Liver (tissue), 9 donors: ENCODE results near the gene RSBN1L. TPM values are rescaled to one million over a fixed set of nuclear protein-coding genes. Genes with fewer than 3 reads are reported as not detected.
A peak's percentile ranks its signal among the peaks of the same experiment; 100 is the strongest.

ENCODE experiments used
- DNase-seq: peaks from one replicate; pipeline ENCODE4 v3.0.0-alpha.2; 2017; ENCODE audit warnings: low spot score
- H3K27ac ChIP-seq, 2 donors: one replicate each; pipeline ENCODE4 v1.7.0; 2013; ENCODE audit warnings: inconsistent platforms in 2 of 2, low read length in 2 of 2, control low read depth in 1 of 2, low read depth in 1 of 2, mild to moderate bottlenecking in 1 of 2
- H3K27me3 ChIP-seq, 4 donors: one replicate each; pipeline versions ENCODE4 v1.6.1 to v1.7.0; 2013; ENCODE audit warnings: low read length in 3 of 4, inconsistent platforms in 1 of 4, mild to moderate bottlenecking in 1 of 4, moderate library complexity in 1 of 4; ENCODE audit not compliant: control insufficient read depth in 4 of 4, insufficient read depth in 4 of 4
- H3K36me3 ChIP-seq, 4 donors: one replicate each; pipeline versions ENCODE4 v1.6.1 to v1.7.0; 2013; ENCODE audit warnings: low read length in 3 of 4, mild to moderate bottlenecking in 3 of 4, low read depth in 1 of 4, moderate library complexity in 1 of 4; ENCODE audit not compliant: control insufficient read depth in 4 of 4, insufficient read depth in 3 of 4
- H3K4me1 ChIP-seq, 4 donors: one replicate each; pipeline versions ENCODE4 v1.6.1 to v1.7.0; 2013; ENCODE audit warnings: low read length in 3 of 4, mild to moderate bottlenecking in 3 of 4, moderate library complexity in 1 of 4; ENCODE audit not compliant: control insufficient read depth in 4 of 4, insufficient read depth in 4 of 4
- H3K4me3 ChIP-seq, 3 donors: one replicate each; pipeline versions ENCODE4 v1.6.1 to v1.7.0; 2013; ENCODE audit warnings: low read length in 3 of 3, control low read depth in 1 of 3, low read depth in 1 of 3, mild to moderate bottlenecking in 1 of 3
- H3K9ac ChIP-seq, 2 donors: one replicate each; pipeline ENCODE4 v1.7.0; 2013; ENCODE audit warnings: low read length in 2 of 2, mild to moderate bottlenecking in 2 of 2, moderate library complexity in 2 of 2, control low read depth in 1 of 2, low read depth in 1 of 2
- H3K9me3 ChIP-seq, 4 donors: one replicate each; pipeline versions ENCODE4 v1.6.1 to v1.7.0; 2013; ENCODE audit warnings: low read length in 3 of 4; ENCODE audit not compliant: control insufficient read depth in 4 of 4
- EGR1 ChIP-seq, 2 donors: IDR thresholded peaks; 2 replicates each; pipeline ENCODE4 v1.6.1; 2016 to 2018; ENCODE audit warnings: antibody characterized with exemption in 2 of 2, low read depth in 2 of 2
- FOXA1 ChIP-seq: IDR thresholded peaks from 2 replicates; pipeline ENCODE4 v1.6.1; 2016; ENCODE audit warnings: antibody characterized with exemption
- FOXA2 ChIP-seq: IDR thresholded peaks from 2 replicates; pipeline ENCODE4 v1.6.1; 2016; ENCODE audit warnings: antibody characterized with exemption
- GABPA ChIP-seq, 2 donors: IDR thresholded peaks in 1 of 2; conservative IDR thresholded peaks in 1 of 2; 2 replicates each; pipeline ENCODE4 v1.6.1; 2016; ENCODE audit warnings: antibody characterized with exemption in 2 of 2, mild to moderate bottlenecking in 1 of 2, moderate library complexity in 1 of 2
- HNF4A ChIP-seq, 2 donors: conservative IDR thresholded peaks; 2 replicates each; pipeline ENCODE4 v1.6.1; 2016; ENCODE audit warnings: antibody characterized with exemption in 2 of 2, mild to moderate bottlenecking in 2 of 2
- HNF4G ChIP-seq: IDR thresholded peaks from 2 replicates; pipeline ENCODE4 v1.6.1; 2016; ENCODE audit warnings: antibody characterized with exemption
- NR2F2 ChIP-seq: IDR thresholded peaks from 2 replicates; pipeline ENCODE4 v1.6.1; 2016; ENCODE audit warnings: antibody characterized with exemption
- RAD21 ChIP-seq, 2 donors: IDR thresholded peaks; 2 replicates each; pipeline ENCODE4 v1.6.1; 2016; ENCODE audit warnings: antibody characterized with exemption in 2 of 2, mild to moderate bottlenecking in 2 of 2
- RXRA ChIP-seq, 2 donors: IDR thresholded peaks; 2 replicates each; pipeline ENCODE4 v1.6.1; 2017 to 2018; ENCODE audit warnings: antibody characterized with exemption in 2 of 2, mild to moderate bottlenecking in 1 of 2
- SP1 ChIP-seq: IDR thresholded peaks from 2 replicates; pipeline ENCODE4 v1.6.1; 2018; ENCODE audit warnings: antibody characterized with exemption, mild to moderate bottlenecking
- TAF1 ChIP-seq: conservative IDR thresholded peaks from 2 replicates; pipeline ENCODE4 v1.6.1; 2016; ENCODE audit warnings: antibody characterized with exemption, mild to moderate bottlenecking
- YY1 ChIP-seq: IDR thresholded peaks from 2 replicates; pipeline ENCODE4 v1.6.1; 2016; ENCODE audit warnings: antibody characterized with exemption, mild to moderate bottlenecking
- WGBS: extraction: QIAGEN DNeasy Blood & Tissue Kit; methylation state at CpG from one replicate; pipeline ENCODE4 v1.1.7; 2013; 5-methylcytosine and 5-hydroxymethylcytosine counted together
- polyA plus RNA-seq, 2 donors: library from polyadenylated mRNA; stranded (reverse) in 1 of 2; unstranded in 1 of 2; fragments of 200-250 nt in 1 of 2; fragments of >200 nt in 1 of 2; fragmentation: Nextera tagmentation in 1 of 2; extraction: Ambion mirVana in 1 of 2; gene quantifications; one replicate each; pipeline versions ENCODE4 v1.2.1 to v1.2.3, GENCODE V29; 2013 to 2015
- total RNA-seq, 2 donors: library from RNA; depleted of rRNA; stranded (reverse); fragments of >200 nt; gene quantifications; one replicate each; pipeline ENCODE4 v1.2.3, GENCODE V29; 2014
- TF ChIP-seq, protein P1 (sequence below): fragments of 150-350 bp; IDR thresholded peaks from 2 replicates; pipeline ENCODE4 v1.5.1; 2017; ENCODE audit warnings: improper control_type of control experiment, low read depth, low read length; ENCODE audit not compliant: missing input control
- TF ChIP-seq, protein P2 (sequence below): IDR thresholded peaks from 2 replicates; pipeline ENCODE4 v1.6.1; 2016; ENCODE audit warnings: antibody characterized with exemption, mild to moderate bottlenecking
- donor health status: healthy.
- donor health status: healthy.
- donor health status: healthy.
- donor health status: healthy.
- donor health status: healthy.

Gene RSBN1L
- total and polyA plus RNA-seq, 4 donors, result 3.3 to 23.4 (median 7.9) TPM

DNA sequence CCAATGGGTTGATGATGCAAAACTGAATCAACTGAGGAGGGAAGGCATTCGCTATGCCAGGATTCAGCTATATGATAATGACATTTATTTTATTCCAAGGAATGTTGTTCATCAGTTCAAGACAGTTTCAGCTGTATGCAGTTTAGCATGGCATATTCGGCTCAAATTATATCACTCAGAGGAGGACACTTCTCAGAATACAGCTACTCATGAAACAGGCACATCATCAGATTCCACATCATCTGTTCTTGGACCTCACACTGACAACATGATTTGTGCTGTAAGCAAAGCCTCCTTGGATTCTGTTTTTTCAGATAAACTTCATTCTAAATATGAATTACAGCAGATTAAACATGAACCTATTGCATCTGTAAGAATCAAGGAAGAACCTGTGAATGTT, 82.3 kb downstream of the RSBN1L start:
- no peak overlapping the region for H3K9ac ChIP-seq
- no peak for TF ChIP-seq RAD21 (IDR thresholded peaks at IDR 0.05)

DNA sequence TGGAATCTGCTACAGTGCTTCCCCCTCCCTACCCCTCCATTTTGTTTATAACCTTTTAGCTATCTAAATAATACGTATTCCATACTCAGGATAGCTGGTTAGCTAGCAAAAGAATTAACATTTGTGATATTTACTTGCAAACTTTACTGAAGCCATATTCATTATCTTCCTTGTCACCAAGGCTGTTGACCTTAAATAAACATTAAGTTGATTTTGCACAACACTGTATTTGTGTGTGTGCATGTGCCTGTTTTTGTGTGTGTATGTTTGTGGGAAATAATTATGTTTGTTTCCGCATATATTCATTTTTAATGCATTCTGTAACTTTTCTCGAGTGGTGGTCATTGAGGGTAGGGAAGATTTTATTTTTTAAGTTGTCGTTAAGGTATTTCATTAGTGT, 86.1 kb downstream of the RSBN1L start:
- no peaks in the 10 kb centered on the region for H3K27me3 ChIP-seq
- no peak overlapping the region for H3K27ac ChIP-seq
- TF ChIP-seq, protein P1, sequence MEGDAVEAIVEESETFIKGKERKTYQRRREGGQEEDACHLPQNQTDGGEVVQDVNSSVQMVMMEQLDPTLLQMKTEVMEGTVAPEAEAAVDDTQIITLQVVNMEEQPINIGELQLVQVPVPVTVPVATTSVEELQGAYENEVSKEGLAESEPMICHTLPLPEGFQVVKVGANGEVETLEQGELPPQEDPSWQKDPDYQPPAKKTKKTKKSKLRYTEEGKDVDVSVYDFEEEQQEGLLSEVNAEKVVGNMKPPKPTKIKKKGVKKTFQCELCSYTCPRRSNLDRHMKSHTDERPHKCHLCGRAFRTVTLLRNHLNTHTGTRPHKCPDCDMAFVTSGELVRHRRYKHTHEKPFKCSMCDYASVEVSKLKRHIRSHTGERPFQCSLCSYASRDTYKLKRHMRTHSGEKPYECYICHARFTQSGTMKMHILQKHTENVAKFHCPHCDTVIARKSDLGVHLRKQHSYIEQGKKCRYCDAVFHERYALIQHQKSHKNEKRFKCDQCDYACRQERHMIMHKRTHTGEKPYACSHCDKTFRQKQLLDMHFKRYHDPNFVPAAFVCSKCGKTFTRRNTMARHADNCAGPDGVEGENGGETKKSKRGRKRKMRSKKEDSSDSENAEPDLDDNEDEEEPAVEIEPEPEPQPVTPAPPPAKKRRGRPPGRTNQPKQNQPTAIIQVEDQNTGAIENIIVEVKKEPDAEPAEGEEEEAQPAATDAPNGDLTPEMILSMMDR, result no peak
- TF ChIP-seq EGR1 (IDR thresholded peaks at IDR 0.05; ENCODE audit: low read depth in 2 of 2), result no peak
- TF ChIP-seq, protein P2, sequence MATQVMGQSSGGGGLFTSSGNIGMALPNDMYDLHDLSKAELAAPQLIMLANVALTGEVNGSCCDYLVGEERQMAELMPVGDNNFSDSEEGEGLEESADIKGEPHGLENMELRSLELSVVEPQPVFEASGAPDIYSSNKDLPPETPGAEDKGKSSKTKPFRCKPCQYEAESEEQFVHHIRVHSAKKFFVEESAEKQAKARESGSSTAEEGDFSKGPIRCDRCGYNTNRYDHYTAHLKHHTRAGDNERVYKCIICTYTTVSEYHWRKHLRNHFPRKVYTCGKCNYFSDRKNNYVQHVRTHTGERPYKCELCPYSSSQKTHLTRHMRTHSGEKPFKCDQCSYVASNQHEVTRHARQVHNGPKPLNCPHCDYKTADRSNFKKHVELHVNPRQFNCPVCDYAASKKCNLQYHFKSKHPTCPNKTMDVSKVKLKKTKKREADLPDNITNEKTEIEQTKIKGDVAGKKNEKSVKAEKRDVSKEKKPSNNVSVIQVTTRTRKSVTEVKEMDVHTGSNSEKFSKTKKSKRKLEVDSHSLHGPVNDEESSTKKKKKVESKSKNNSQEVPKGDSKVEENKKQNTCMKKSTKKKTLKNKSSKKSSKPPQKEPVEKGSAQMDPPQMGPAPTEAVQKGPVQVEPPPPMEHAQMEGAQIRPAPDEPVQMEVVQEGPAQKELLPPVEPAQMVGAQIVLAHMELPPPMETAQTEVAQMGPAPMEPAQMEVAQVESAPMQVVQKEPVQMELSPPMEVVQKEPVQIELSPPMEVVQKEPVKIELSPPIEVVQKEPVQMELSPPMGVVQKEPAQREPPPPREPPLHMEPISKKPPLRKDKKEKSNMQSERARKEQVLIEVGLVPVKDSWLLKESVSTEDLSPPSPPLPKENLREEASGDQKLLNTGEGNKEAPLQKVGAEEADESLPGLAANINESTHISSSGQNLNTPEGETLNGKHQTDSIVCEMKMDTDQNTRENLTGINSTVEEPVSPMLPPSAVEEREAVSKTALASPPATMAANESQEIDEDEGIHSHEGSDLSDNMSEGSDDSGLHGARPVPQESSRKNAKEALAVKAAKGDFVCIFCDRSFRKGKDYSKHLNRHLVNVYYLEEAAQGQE, result no peak
- no peak for TF ChIP-seq GABPA (IDR thresholded peaks at IDR 0.05 in 1 of 2, conservative IDR thresholded peaks at IDR 0.05 in 1 of 2)
- no peak for TF ChIP-seq TAF1
- peak; percentile 37 for TF ChIP-seq YY1
- peak; percentile 46 to 52 for TF ChIP-seq RXRA (IDR thresholded peaks at IDR 0.05)
- TF ChIP-seq NR2F2, result no peak
- TF ChIP-seq HNF4A (conservative IDR thresholded peaks at IDR 0.05), result no peak
- TF ChIP-seq RAD21 (IDR thresholded peaks at IDR 0.05), result no peak
- TF ChIP-seq FOXA2, result peak; percentile 56
- no peak for TF ChIP-seq HNF4G
- no peak for TF ChIP-seq SP1
- H3K4me1 ChIP-seq, result peaks cover 4 to 25% (median 10%) of the 10 kb centered on the region in 4 donors
- no peak for DNase-seq
- WGBS, result 77% methylated on average over 4 of the region's 4 CpGs
- no peak overlapping the region for H3K9ac ChIP-seq
- no peak overlapping the region for H3K4me3 ChIP-seq
- H3K36me3 ChIP-seq, result peaks cover 0 to 9% (median 8%) of the 10 kb centered on the region in 4 donors
- peaks cover 0 to 4% (median 0%) of the 10 kb centered on the region in 4 donors for H3K9me3 ChIP-seq

More for the DNA sequence above, 82.3 kb downstream of the RSBN1L start:
- Histone ChIP-seq H3K9me3 (no peaks in the 10 kb centered on the region), H3K4me1 (peaks cover 0 to 15% (median 5%) of the 10 kb centered on the region in 4 donors), H3K4me3 (no peak overlapping the region), H3K27ac (no peak overlapping the region), H3K36me3 (peaks cover 0 to 23% (median 15%) of the 10 kb centered on the region in 4 donors), H3K27me3 (no peaks in the 10 kb centered on the region)
- WGBS, result 97% methylated on average over 2 of the region's 2 CpGs
- no peak for DNase-seq

DNA sequence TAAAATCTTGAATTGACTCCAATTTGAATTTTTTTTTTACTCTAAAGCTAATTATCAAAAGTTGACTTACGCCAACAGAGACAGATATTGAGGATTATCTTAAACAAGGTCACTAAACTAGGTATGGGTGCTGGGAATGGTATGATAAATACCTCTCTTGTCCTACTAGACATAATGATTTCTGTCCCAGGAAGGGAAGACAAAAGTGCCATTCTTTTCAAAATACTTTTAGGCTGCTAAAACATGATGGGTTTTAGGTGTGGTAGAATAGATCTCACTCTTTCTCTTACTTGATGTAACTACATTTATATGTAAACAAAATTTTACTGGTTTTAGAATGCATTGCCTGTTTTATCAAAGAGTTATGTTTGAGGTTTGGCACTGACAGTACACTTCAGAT, 86.9 kb downstream of the RSBN1L start:
- no peaks in the 10 kb centered on the region for H3K27me3 ChIP-seq
- H3K9me3 ChIP-seq, result peaks cover 0 to 4% (median 0%) of the 10 kb centered on the region in 4 donors
- peak overlapping the region in 1 of 2 donors; percentile 12 for H3K27ac ChIP-seq
- H3K4me3 ChIP-seq, result no peak overlapping the region
- peak overlapping the region in 1 of 2 donors; percentile 27 for H3K9ac ChIP-seq
- WGBS, result 86% methylated on average over 1 of the region's 1 CpG
- TF ChIP-seq TAF1 (no peak), SP1 (no peak), RAD21 (IDR thresholded peaks at IDR 0.05) (no peak), FOXA2 (no peak), FOXA1 (no peak), NR2F2 (no peak), GABPA (IDR thresholded peaks at IDR 0.05 in 1 of 2, conservative IDR thresholded peaks at IDR 0.05 in 1 of 2) (no peak)
- TF ChIP-seq, protein P1, result no peak
- DNase-seq, result no peak
- peaks cover 4 to 25% (median 10%) of the 10 kb centered on the region in 4 donors for H3K4me1 ChIP-seq
- H3K36me3 ChIP-seq, result peaks cover 0 to 9% (median 8%) of the 10 kb centered on the region in 4 donors
